Measurements from ENCODE around the gene CLRN1. TPM values are rescaled to one million over a fixed set of nuclear protein-coding genes. Genes with fewer than 3 reads are reported as not detected.

The CLRN1 gene
- total RNA-seq, 6 donors from 2014 or later, result not detected

DNA sequence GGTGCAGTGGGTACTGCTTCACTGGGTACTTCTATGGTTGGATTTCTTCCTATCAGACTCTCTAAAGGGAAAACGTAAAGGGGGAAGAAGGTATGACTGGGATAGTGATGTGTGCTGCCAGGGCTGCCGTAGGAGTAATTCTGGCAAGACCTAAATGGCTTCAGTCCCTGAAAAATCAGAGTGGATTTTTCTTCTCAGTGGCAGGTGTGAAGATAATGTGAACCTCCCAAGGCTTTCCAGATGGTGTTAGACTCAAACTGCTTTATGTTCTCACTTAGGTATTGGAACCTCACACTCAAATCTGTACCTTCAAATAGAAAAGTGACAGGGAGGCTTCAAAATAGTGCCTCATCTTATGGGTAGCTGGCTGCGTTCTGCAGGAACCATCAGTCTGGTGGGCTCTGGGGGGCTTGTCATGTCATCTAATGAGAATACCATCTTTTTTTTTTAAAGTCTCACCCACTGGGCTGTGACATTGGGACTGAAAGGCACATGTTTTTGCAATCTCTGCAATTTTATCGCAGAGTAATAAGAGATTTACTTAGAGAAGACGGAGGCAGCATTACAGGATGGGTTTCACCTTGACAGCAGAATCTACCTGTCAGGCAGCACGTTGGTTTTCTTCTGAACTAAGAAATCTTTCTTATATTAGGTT, 95.8 kb downstream of the CLRN1 start:
- WGBS, 2 donors, result 75 to 79% methylated on average over 6 of the region's 6 CpGs
- TF ChIP-seq, protein P1, sequence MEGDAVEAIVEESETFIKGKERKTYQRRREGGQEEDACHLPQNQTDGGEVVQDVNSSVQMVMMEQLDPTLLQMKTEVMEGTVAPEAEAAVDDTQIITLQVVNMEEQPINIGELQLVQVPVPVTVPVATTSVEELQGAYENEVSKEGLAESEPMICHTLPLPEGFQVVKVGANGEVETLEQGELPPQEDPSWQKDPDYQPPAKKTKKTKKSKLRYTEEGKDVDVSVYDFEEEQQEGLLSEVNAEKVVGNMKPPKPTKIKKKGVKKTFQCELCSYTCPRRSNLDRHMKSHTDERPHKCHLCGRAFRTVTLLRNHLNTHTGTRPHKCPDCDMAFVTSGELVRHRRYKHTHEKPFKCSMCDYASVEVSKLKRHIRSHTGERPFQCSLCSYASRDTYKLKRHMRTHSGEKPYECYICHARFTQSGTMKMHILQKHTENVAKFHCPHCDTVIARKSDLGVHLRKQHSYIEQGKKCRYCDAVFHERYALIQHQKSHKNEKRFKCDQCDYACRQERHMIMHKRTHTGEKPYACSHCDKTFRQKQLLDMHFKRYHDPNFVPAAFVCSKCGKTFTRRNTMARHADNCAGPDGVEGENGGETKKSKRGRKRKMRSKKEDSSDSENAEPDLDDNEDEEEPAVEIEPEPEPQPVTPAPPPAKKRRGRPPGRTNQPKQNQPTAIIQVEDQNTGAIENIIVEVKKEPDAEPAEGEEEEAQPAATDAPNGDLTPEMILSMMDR (IDR thresholded peaks at IDR 0.05), result no peak
- TF ChIP-seq POLR2A (IDR thresholded peaks at IDR 0.05), result no peak
- no peak for TF ChIP-seq EP300 (IDR thresholded peaks at IDR 0.05)
- peak overlapping the region in 1 of 4 donors; percentile 42 for H3K27ac ChIP-seq
- no peaks in the 10 kb centered on the region for H3K27me3 ChIP-seq
- no peaks in the 10 kb centered on the region for H3K9me3 ChIP-seq
- no peak for DNase-seq
- no peak overlapping the region for H3K4me3 ChIP-seq
- H3K36me3 ChIP-seq, result no peaks in the 10 kb centered on the region
- no peak for ATAC-seq (ENCODE audit: low FRiP score in 2 of 2)
- H3K4me1 ChIP-seq, result no peaks in the 10 kb centered on the region

Other genes starting within 250 kb of the CLRN1 start
- 10 to 100 TPM; 17.6 to 45.0 (median 31.7) TPM for gene SIAH2, start 209.6 kb downstream of the CLRN1 start, total RNA-seq
- gene MINDY4B, start 67.3 kb downstream of the CLRN1 start, total RNA-seq, result not detected
- 1 to 10 TPM in 1 of 6 donors, under 1 TPM in 3, not detected in 2; 0.27 to 1.5 (median 0.31) TPM for gene MED12L, start 112.9 kb upstream of the CLRN1 start, total RNA-seq
- gene GPR171, start 230.5 kb upstream of the CLRN1 start, total RNA-seq, result 1 to 10 TPM; 1.0 to 6.6 (median 2.8) TPM